ENCODE results near the gene CA12. TPM values are rescaled to one million over a fixed set of nuclear protein-coding genes. Genes with fewer than 3 reads are reported as not detected.

Gene CA12
- total and polyA plus RNA-seq, 4 donors = 0.07 to 5.1 (median 1.5) TPM

GRCh38 chr15:63287109-63287508 is 94.5 kb downstream of the CA12 start:
- WGBS = 94% methylated on average over 2 of the region's 2 CpGs
- H3K27ac ChIP-seq (ENCODE audit: low read depth in 1 of 2, low read length in 2 of 2) = no peak overlapping the region
- H3K4me1 ChIP-seq (ENCODE audit: control insufficient read depth in 4 of 4, insufficient read depth in 4 of 4, low read length in 3 of 4) = no peaks in the 10 kb centered on the region
- no peak for TF ChIP-seq FOXA1 (IDR thresholded peaks at IDR 0.05)
- no peak for TF ChIP-seq HNF4A (conservative IDR thresholded peaks at IDR 0.05)
- TF ChIP-seq GABPA (IDR thresholded peaks at IDR 0.05 in 1 of 2, conservative IDR thresholded peaks at IDR 0.05 in 1 of 2) = no peak
- TF ChIP-seq, protein P1, sequence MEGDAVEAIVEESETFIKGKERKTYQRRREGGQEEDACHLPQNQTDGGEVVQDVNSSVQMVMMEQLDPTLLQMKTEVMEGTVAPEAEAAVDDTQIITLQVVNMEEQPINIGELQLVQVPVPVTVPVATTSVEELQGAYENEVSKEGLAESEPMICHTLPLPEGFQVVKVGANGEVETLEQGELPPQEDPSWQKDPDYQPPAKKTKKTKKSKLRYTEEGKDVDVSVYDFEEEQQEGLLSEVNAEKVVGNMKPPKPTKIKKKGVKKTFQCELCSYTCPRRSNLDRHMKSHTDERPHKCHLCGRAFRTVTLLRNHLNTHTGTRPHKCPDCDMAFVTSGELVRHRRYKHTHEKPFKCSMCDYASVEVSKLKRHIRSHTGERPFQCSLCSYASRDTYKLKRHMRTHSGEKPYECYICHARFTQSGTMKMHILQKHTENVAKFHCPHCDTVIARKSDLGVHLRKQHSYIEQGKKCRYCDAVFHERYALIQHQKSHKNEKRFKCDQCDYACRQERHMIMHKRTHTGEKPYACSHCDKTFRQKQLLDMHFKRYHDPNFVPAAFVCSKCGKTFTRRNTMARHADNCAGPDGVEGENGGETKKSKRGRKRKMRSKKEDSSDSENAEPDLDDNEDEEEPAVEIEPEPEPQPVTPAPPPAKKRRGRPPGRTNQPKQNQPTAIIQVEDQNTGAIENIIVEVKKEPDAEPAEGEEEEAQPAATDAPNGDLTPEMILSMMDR (IDR thresholded peaks at IDR 0.05; ENCODE audit: low read depth, low read length, missing input control) = no peak
- TF ChIP-seq JUND (IDR thresholded peaks at IDR 0.05) = no peak
- TF ChIP-seq, protein P2, sequence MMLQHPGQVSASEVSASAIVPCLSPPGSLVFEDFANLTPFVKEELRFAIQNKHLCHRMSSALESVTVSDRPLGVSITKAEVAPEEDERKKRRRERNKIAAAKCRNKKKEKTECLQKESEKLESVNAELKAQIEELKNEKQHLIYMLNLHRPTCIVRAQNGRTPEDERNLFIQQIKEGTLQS (IDR thresholded peaks at IDR 0.05) = no peak
- TF ChIP-seq TAF1 (conservative IDR thresholded peaks at IDR 0.05) = no peak
- TF ChIP-seq, protein P3, sequence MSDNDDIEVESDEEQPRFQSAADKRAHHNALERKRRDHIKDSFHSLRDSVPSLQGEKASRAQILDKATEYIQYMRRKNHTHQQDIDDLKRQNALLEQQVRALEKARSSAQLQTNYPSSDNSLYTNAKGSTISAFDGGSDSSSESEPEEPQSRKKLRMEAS (IDR thresholded peaks at IDR 0.05) = no peak
- no peak for TF ChIP-seq RXRA (IDR thresholded peaks at IDR 0.05)
- TF ChIP-seq, protein P4, sequence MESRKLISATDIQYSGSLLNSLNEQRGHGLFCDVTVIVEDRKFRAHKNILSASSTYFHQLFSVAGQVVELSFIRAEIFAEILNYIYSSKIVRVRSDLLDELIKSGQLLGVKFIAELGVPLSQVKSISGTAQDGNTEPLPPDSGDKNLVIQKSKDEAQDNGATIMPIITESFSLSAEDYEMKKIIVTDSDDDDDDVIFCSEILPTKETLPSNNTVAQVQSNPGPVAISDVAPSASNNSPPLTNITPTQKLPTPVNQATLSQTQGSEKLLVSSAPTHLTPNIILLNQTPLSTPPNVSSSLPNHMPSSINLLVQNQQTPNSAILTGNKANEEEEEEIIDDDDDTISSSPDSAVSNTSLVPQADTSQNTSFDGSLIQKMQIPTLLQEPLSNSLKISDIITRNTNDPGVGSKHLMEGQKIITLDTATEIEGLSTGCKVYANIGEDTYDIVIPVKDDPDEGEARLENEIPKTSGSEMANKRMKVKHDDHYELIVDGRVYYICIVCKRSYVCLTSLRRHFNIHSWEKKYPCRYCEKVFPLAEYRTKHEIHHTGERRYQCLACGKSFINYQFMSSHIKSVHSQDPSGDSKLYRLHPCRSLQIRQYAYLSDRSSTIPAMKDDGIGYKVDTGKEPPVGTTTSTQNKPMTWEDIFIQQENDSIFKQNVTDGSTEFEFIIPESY (IDR thresholded peaks at IDR 0.05) = no peak
- no peak for TF ChIP-seq HNF4G (IDR thresholded peaks at IDR 0.05)
- TF ChIP-seq RAD21 (IDR thresholded peaks at IDR 0.05) = no peak
- no peaks in the 10 kb centered on the region for H3K27me3 ChIP-seq (ENCODE audit: control insufficient read depth in 4 of 4, insufficient read depth in 4 of 4, low read length in 3 of 4)
- H3K36me3 ChIP-seq (ENCODE audit: control insufficient read depth in 4 of 4, insufficient read depth in 3 of 4, low read depth in 1 of 4, low read length in 3 of 4) = no peaks in the 10 kb centered on the region
- H3K4me3 ChIP-seq (ENCODE audit: low read depth in 1 of 3, low read length in 3 of 3) = no peak overlapping the region
- H3K9me3 ChIP-seq (ENCODE audit: control insufficient read depth in 4 of 4, low read length in 3 of 4) = no peaks in the 10 kb centered on the region
- no peak overlapping the region for H3K9ac ChIP-seq (ENCODE audit: low read depth in 1 of 2, low read length in 2 of 2)
- no peak for DNase-seq (ENCODE audit: low spot score)

DNA sequence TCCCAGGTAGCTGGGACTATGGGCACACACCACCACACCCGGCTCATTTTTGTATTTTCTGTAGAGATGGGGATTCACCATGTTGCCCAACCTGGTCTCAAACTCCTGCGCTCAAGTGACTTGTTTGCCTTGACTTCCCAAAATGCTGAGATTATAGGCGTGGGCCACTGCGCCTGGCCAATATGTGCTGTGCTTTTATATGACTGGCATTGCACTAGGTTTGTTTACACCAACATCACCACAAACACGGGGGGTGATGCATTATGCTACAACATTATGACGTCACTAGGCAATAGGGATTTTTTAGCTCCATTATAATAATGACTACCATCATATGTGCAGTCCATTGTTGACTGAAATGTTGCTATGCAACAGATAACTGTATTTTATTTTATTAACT is 97.3 kb downstream of the CA12 start:
- Histone ChIP-seq H3K27me3 (ENCODE audit: control insufficient read depth in 4 of 4, insufficient read depth in 4 of 4, low read length in 3 of 4) (no peaks in the 10 kb centered on the region), H3K9ac (ENCODE audit: low read depth in 1 of 2, low read length in 2 of 2) (no peak overlapping the region), H3K4me3 (ENCODE audit: low read depth in 1 of 3, low read length in 3 of 3) (no peak overlapping the region), H3K4me1 (ENCODE audit: control insufficient read depth in 4 of 4, insufficient read depth in 4 of 4, low read length in 3 of 4) (no peaks in the 10 kb centered on the region), H3K36me3 (ENCODE audit: control insufficient read depth in 4 of 4, insufficient read depth in 3 of 4, low read depth in 1 of 4, low read length in 3 of 4) (no peaks in the 10 kb centered on the region), H3K9me3 (ENCODE audit: control insufficient read depth in 4 of 4, low read length in 3 of 4) (no peaks in the 10 kb centered on the region), H3K27ac (ENCODE audit: low read depth in 1 of 2, low read length in 2 of 2) (no peak overlapping the region)
- DNase-seq (ENCODE audit: low spot score) = no peak
- TF ChIP-seq TAF1 (conservative IDR thresholded peaks at IDR 0.05) (no peak), GABPA (IDR thresholded peaks at IDR 0.05 in 1 of 2, conservative IDR thresholded peaks at IDR 0.05 in 1 of 2) (no peak), RAD21 (IDR thresholded peaks at IDR 0.05) (no peak), HNF4A (conservative IDR thresholded peaks at IDR 0.05) (no peak), EGR1 (IDR thresholded peaks at IDR 0.05; ENCODE audit: low read depth in 2 of 2) (no peak), SP1 (IDR thresholded peaks at IDR 0.05) (no peak), RXRA (IDR thresholded peaks at IDR 0.05) (no peak), NR2F2 (IDR thresholded peaks at IDR 0.05) (no peak), FOXA2 (IDR thresholded peaks at IDR 0.05) (no peak), FOXA1 (IDR thresholded peaks at IDR 0.05) (no peak), HNF4G (IDR thresholded peaks at IDR 0.05) (no peak), JUND (IDR thresholded peaks at IDR 0.05) (no peak), YY1 (IDR thresholded peaks at IDR 0.05) (no peak)
- TF ChIP-seq, protein P2 (IDR thresholded peaks at IDR 0.05) = no peak
- TF ChIP-seq, protein P5, sequence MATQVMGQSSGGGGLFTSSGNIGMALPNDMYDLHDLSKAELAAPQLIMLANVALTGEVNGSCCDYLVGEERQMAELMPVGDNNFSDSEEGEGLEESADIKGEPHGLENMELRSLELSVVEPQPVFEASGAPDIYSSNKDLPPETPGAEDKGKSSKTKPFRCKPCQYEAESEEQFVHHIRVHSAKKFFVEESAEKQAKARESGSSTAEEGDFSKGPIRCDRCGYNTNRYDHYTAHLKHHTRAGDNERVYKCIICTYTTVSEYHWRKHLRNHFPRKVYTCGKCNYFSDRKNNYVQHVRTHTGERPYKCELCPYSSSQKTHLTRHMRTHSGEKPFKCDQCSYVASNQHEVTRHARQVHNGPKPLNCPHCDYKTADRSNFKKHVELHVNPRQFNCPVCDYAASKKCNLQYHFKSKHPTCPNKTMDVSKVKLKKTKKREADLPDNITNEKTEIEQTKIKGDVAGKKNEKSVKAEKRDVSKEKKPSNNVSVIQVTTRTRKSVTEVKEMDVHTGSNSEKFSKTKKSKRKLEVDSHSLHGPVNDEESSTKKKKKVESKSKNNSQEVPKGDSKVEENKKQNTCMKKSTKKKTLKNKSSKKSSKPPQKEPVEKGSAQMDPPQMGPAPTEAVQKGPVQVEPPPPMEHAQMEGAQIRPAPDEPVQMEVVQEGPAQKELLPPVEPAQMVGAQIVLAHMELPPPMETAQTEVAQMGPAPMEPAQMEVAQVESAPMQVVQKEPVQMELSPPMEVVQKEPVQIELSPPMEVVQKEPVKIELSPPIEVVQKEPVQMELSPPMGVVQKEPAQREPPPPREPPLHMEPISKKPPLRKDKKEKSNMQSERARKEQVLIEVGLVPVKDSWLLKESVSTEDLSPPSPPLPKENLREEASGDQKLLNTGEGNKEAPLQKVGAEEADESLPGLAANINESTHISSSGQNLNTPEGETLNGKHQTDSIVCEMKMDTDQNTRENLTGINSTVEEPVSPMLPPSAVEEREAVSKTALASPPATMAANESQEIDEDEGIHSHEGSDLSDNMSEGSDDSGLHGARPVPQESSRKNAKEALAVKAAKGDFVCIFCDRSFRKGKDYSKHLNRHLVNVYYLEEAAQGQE (IDR thresholded peaks at IDR 0.05) = no peak
- TF ChIP-seq, protein P4 (IDR thresholded peaks at IDR 0.05) = no peak
- TF ChIP-seq, protein P3 (IDR thresholded peaks at IDR 0.05) = no peak
- TF ChIP-seq, protein P1 (IDR thresholded peaks at IDR 0.05; ENCODE audit: low read depth, low read length, missing input control) = no peak
- WGBS = 92% methylated on average over 6 of the region's 6 CpGs
